Prostate gland (tissue), 2 donors: ENCODE data around the gene MEF2D. TPM values are rescaled to one million over a fixed set of nuclear protein-coding genes. Genes with fewer than 3 reads are reported as not detected.

Experiments
- DNase-seq: peaks from one replicate; pipeline ENCODE4 v3.0.0-alpha.2; 2019; ENCODE audit warnings: low spot score
- H3K27ac ChIP-seq, 2 donors: fragments of 200-600 bp; sonication (generic); 2 replicates each; pipeline ENCODE4 v1.5.1; 2017 to 2019
- H3K27me3 ChIP-seq: fragments of 200-600 bp; sonication (generic); replicated peaks from 2 replicates; pipeline ENCODE4 v1.5.1; 2019; ENCODE audit not compliant: insufficient read depth
- H3K36me3 ChIP-seq, 2 donors: fragments of 200-600 bp; sonication (generic); 1 replicate in 1 of 2; 2 replicates in 1 of 2; pipeline versions ENCODE4 v1.5.1 to v1.8.1; 2017 to 2019
- H3K4me1 ChIP-seq: fragments of 200-600 bp; sonication (generic); replicated peaks from 2 replicates; pipeline ENCODE4 v1.5.1; 2019
- H3K4me3 ChIP-seq, 2 donors: fragments of 200-600 bp; sonication (generic); 2 replicates each; pipeline ENCODE4 v1.5.1; 2017 to 2019
- H3K9me3 ChIP-seq: fragments of 200-600 bp; sonication (generic); 2 replicates; pipeline ENCODE4 v1.5.1; 2017
- POLR2A ChIP-seq: fragments of 450-650 bp; IDR thresholded peaks from one replicate; pipeline ENCODE4 v1.6.1; 2016; ENCODE audit warnings: antibody characterized with exemption, mild to moderate bottlenecking
- POLR2AphosphoS5 ChIP-seq: sonication (generic); formaldehyde crosslinking; IDR thresholded peaks from one replicate; pipeline ENCODE4 v1.6.1; 2017; ENCODE audit warnings: antibody characterized with exemption
- WGBS: methylation state at CpG from one replicate; pipeline ENCODE4 v1.1.5; 2018; 5-methylcytosine and 5-hydroxymethylcytosine counted together
- intact Hi-C: fragments of 100-400 bp; cut with DNase I; formaldehyde crosslinking; loops from one replicate; pipeline ENCODE4 v1.14.2; 2022
- total RNA-seq, 2 donors: library from RNA; depleted of rRNA; stranded (reverse); fragments of >200 nt; gene quantifications; one replicate each; pipeline ENCODE4 v1.1.0, GENCODE V29; 2016
- TF ChIP-seq, protein P1 (sequence below), 4 experiments: fragments of 200-600 bp in 2 of 4; fragments of 450-650 bp in 2 of 4; sonication (generic) in 2 of 4; IDR thresholded peaks; 1 replicate in 3 of 4; 2 replicates in 1 of 4; pipeline ENCODE4 v1.5.1; 2016 to 2019; ENCODE audit warnings: antibody characterized with exemption in 4 of 4, mild to moderate bottlenecking in 2 of 4, moderate library complexity in 2 of 4

Gene MEF2D
- total RNA-seq, 2 donors from 2014 or later, result 52.1 to 128 TPM

DNA sequence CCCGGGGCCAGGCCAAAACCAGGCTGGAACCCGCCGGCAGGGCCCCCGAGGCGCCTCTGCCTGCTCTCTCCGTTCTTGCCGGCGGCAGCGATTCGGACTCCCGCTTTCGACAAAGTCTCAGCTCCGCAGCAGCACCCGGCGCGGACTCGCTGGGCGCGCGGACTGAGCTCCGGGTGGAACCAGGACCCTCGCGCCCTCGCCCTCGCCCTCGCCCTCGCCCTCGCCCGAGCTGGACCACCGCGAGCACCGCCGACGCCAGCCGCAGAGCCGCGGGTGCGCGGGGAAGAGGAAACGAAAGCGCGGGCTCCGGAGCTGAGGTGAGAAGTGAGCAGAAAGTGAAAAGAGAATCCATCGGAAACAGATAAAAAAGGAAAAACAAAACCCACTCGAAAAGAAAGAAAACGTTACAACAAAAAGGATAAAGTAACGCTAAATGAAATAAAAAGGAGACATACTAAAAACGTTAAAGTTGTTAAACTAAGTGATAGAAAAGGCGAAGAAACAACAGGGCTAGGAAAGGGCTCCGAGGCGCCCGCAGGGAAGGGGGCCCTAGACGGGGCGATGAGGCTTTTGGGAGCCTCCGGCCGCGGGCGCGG is 64.9 kb downstream of the MEF2D start:
- H3K4me3 ChIP-seq, result peak overlapping the region; percentile 6 to 11
- intact Hi-C loops, result no loop called here
- H3K27me3 ChIP-seq, result peaks cover 31% of the 10 kb centered on the region
- TF ChIP-seq POLR2A (no peak), POLR2AphosphoS5 (no peak)
- TF ChIP-seq, protein P1, sequence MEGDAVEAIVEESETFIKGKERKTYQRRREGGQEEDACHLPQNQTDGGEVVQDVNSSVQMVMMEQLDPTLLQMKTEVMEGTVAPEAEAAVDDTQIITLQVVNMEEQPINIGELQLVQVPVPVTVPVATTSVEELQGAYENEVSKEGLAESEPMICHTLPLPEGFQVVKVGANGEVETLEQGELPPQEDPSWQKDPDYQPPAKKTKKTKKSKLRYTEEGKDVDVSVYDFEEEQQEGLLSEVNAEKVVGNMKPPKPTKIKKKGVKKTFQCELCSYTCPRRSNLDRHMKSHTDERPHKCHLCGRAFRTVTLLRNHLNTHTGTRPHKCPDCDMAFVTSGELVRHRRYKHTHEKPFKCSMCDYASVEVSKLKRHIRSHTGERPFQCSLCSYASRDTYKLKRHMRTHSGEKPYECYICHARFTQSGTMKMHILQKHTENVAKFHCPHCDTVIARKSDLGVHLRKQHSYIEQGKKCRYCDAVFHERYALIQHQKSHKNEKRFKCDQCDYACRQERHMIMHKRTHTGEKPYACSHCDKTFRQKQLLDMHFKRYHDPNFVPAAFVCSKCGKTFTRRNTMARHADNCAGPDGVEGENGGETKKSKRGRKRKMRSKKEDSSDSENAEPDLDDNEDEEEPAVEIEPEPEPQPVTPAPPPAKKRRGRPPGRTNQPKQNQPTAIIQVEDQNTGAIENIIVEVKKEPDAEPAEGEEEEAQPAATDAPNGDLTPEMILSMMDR (IDR thresholded peaks at IDR 0.05), result no peak
- H3K27ac ChIP-seq, result no peak overlapping the region
- no peaks in the 10 kb centered on the region for H3K36me3 ChIP-seq
- no peak for DNase-seq
- no peaks in the 10 kb centered on the region for H3K9me3 ChIP-seq
- peaks cover 7% of the 10 kb centered on the region for H3K4me1 ChIP-seq
- 3% methylated on average over 45 of the region's 59 CpGs for WGBS

DNA sequence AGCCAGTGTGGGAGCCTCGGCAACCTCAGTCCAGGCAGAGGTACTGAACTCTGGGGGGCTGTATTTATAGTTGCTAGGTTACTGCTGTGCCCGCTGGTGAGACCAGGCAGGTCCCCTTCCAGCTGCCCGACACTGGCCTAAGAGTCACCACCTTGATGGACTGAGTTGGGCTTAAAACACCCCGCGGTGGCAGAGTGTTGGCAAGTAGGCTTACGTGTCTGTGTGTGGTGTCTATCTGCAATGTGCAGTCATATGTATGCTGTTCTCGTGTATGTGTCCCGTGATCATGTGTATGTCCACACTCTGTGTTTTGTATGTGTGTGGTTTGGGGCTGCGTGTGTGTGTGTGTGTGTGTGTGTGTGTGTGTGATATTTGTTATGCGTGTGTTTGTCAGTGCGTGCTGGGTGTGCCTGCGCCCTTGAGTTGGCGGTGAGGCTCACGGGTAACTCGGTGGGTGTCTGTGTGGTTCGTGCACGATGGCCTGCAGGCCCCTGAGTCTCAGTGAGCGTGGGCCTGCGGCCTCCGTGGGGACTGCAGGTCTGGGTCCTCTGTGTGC is 65.5 kb downstream of the MEF2D start:
- no peak for TF ChIP-seq POLR2A
- no peak for TF ChIP-seq POLR2AphosphoS5
- TF ChIP-seq, protein P1 (IDR thresholded peaks at IDR 0.05), result no peak
- Histone ChIP-seq H3K27me3 (peaks cover 35% of the 10 kb centered on the region), H3K27ac (no peak overlapping the region), H3K4me3 (peak overlapping the region in 1 of 2 donors; percentile 11), H3K36me3 (no peaks in the 10 kb centered on the region), H3K9me3 (no peaks in the 10 kb centered on the region), H3K4me1 (peaks cover 7% of the 10 kb centered on the region)
- no peak for DNase-seq
- intact Hi-C loops, result no loop called here
- WGBS, result 20% methylated on average over 20 of the region's 20 CpGs

DNA sequence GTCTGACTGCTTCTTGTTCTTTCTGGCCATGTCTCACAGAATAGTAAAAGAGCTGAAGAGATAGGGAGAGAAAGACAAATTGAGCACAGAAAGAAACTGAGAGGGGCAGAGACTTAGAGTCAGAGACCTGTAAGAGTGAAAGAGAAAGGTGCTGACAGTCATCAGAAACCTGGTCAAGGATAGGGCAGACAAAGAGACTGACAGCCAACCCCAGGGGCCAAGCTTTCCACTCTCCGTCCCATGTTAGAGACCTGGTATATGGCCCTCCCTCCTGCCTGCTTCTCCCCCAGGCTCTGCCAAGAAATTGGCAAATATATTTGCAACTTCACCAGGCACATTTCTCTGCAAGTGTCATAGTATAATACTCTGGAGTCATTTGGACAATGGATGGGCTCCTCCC is 67.0 kb downstream of the MEF2D start:
- no peak for DNase-seq
- Histone ChIP-seq H3K27ac (no peak overlapping the region), H3K9me3 (no peaks in the 10 kb centered on the region), H3K27me3 (peaks cover 40% of the 10 kb centered on the region), H3K4me3 (no peak overlapping the region), H3K36me3 (no peaks in the 10 kb centered on the region), H3K4me1 (peaks cover 7% of the 10 kb centered on the region)
- intact Hi-C loops, result no loop called here
- WGBS, result 33% methylated on average over 1 of the region's 1 CpG
- TF ChIP-seq POLR2A, result no peak
- TF ChIP-seq POLR2AphosphoS5, result no peak
- TF ChIP-seq, protein P1 (IDR thresholded peaks at IDR 0.05), result no peak

DNA sequence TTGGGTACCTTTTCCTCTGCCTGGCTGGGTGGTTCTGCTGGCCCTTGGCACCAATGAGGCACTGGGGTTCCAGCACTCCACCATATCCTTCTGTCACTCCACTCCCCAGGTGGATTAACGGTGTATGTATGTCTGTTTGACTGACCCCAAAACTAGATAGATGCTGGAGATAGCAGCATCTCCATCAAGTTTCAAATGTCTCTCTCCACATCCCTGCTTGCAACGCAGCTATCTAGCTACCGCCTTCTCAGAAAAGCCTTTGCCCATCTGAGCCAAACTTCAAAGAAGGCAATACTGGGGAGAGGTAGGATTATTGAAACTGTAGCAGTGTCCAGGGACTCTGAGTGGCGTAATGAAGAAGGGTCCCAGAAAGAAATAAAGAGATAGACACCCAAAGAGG is 67.5 kb downstream of the MEF2D start:
- no peaks in the 10 kb centered on the region for H3K36me3 ChIP-seq
- H3K27me3 ChIP-seq, result peaks cover 34% of the 10 kb centered on the region
- H3K4me3 ChIP-seq, result no peak overlapping the region
- intact Hi-C loops, result no loop called here
- TF ChIP-seq, protein P1 (IDR thresholded peaks at IDR 0.05), result no peak
- TF ChIP-seq POLR2AphosphoS5 (no peak), POLR2A (no peak)
- H3K4me1 ChIP-seq, result peaks cover 7% of the 10 kb centered on the region
- no peak overlapping the region for H3K27ac ChIP-seq
- no peak for DNase-seq
- WGBS, result 32% methylated on average over 4 of the region's 4 CpGs
- H3K9me3 ChIP-seq, result no peaks in the 10 kb centered on the region

DNA sequence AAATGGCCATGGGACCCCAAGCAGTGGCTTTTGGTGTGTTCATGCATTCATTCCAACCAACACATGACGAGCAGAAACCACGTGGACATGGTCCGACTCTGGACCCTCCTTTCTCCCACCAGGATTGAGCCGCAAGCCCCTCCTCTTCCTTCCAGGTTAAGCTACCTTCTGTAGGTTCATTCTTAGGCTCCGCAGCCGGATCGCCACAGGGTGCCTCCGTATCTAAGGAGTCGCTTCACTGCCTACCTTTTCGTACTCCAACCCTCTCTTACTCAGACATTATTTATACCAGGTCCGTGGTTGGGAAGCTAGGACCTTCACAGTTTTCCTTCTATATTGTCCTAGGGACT is 67.9 kb downstream of the MEF2D start:
- no peaks in the 10 kb centered on the region for H3K9me3 ChIP-seq
- H3K27me3 ChIP-seq, result peaks cover 33% of the 10 kb centered on the region
- DNase-seq, result no peak
- intact Hi-C loops, result no loop called here
- H3K4me3 ChIP-seq, result no peak overlapping the region
- no peaks in the 10 kb centered on the region for H3K36me3 ChIP-seq
- TF ChIP-seq POLR2A (no peak), POLR2AphosphoS5 (no peak)
- TF ChIP-seq, protein P1 (IDR thresholded peaks at IDR 0.05), result no peak
- H3K4me1 ChIP-seq, result peaks cover 7% of the 10 kb centered on the region
- no peak overlapping the region for H3K27ac ChIP-seq
- WGBS, result 11% methylated on average over 11 of the region's 11 CpGs
